Activated CD8-positive, alpha-beta memory T cell treated with anti-CD3 and anti-CD28 coated beads for 24 hours (primary cell): Measurements from ENCODE around the gene NFATC2.
"Not testable (repeated sequence)": the region's sequence is repeated elsewhere in the genome, so short reads cannot be mapped to it uniquely, and the experiment has no call there.

ENCODE experiments used
- DNase-seq: peaks from one replicate; pipeline ENCODE4 v3.0.0-alpha.2; 2020

Gene NFATC2

DNA sequence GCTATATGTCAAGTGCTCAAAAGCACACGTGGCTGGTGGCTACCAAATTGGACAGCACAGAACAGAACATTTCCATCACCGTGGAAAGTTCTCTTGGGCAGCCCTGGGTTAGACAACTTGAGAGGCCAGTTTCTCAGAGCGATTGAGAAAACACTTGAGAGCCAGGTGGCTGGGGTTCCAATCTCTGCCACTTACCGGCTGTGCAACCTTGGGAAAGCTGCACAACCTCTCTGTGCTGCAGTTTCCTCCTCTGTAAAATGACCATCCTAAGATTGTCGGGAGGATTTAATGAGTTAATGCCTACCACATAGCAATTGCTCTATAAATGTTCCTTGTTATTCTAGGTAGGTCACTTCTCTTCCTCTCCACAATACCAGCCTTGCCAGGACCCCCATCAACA lies 25.1 kb upstream of the NFATC2 start:
- DNase-seq: no peak

DNA sequence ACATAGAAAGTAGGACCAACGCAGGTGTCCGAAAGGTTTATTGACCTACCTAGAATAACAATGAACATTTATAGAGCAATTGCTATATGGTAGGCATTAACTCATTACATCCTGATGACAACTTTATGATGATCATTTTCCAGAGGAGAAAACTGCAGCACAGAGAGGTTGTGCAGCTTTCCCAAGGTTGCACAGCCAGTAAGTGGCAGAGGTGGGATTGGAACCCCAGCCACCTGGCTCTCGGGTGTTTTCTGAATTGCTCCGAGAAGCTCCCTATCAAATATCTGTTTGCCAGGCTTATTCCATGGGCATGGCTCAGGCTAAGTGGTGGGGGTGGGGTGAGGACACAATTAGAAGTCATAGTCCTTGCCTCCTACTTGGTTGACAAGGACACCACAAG lies 24.1 kb upstream of the NFATC2 start:
- DNase-seq: no peak

DNA sequence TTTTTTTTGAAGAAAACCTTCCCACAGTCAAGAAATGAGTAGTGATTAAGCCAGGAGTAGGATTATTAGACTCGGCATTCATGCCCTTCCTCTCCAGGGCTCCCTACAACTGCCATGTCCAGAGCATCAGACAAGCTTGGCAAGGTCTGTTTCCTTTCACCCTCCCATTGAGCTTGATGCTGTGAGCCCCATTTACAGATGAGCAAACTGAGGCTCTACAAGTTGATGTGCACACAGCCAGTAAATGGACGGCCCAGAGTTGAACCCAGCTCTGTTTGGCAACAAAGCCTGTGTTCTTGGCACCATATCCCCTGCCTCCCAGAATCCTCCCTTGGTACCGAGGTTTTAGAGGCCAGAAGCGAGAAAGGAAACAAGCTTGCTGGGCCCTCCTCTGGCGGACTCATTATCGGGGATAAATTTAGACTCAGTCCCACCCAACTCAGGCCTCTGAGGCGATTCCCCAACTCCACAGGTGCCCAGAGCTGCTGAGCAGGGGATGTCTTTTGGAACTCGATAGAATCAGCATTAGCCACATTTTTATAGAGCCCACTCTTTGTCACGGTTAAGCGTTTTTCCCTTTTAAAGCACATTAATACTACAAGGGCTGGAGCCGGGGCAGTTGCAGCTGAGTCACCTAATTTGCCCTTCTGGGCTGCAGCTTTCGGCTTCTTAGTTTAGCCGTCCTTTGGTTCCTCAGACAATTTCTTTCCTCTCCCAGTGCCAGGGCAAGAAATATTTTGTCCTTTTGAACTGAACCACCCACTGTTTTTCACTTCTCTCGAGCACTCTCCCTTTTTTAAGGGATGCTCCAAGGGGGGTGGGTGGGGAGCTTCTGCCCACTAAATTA lies 23.0 kb upstream of the NFATC2 start:
- DNase-seq: no peak

DNA sequence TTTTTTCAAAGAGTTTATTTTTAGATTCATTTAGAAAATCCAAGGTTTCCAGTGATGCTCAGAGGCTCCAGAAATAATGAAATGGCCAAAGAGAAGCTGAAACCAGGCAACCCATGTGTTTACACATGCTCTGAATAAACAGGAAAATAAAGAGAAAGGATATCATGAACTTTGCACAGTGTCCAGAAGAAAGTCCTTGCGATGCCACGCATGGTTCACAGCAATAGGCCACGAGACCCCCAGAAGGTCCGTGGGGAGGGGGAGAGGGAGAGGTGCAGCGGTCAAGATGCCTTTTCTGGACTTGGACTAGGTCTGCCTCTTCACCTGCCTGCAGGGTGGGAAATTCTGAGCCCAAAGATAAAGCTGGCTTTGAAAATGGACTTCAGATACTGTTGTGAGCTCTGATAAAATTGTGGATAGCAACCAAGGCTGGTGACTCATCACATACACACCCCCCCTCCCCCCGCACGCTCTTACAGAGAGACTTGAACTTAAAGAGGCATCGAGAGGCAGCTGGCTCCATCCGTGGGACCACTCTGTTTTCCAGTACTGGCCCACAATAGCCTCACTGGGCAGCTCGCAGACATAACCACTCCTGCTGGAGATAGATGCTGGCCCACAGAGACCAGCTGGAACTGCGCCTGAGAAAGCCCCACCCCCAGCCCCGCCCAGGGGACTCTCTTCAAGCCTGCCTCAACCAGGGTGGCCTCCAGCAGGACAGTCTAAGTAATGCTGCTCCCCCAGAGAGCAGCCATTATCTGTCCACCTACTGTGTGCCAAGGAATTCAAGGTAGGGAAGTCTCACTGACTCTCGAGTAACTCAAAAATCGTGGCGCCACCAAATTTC lies 21.2 kb upstream of the NFATC2 start:
- DNase-seq: peak; percentile 67

DNA sequence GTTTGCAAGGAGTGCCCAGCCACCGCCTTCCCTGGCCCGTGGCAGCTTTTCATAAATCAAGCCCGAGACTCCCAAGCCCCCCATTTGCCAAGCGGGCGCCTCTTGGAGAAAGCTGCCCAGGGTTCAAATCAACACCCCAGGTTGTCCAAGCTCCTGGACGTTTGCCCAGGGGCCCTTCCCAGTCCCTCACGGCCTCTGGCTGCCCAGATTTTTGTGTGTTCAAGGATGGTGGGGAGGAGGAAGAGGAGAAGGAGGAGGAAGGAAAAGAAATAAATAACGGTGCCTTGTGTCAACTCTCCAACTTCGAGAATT lies 20.6 kb upstream of the NFATC2 start:
- no peak for DNase-seq

DNA sequence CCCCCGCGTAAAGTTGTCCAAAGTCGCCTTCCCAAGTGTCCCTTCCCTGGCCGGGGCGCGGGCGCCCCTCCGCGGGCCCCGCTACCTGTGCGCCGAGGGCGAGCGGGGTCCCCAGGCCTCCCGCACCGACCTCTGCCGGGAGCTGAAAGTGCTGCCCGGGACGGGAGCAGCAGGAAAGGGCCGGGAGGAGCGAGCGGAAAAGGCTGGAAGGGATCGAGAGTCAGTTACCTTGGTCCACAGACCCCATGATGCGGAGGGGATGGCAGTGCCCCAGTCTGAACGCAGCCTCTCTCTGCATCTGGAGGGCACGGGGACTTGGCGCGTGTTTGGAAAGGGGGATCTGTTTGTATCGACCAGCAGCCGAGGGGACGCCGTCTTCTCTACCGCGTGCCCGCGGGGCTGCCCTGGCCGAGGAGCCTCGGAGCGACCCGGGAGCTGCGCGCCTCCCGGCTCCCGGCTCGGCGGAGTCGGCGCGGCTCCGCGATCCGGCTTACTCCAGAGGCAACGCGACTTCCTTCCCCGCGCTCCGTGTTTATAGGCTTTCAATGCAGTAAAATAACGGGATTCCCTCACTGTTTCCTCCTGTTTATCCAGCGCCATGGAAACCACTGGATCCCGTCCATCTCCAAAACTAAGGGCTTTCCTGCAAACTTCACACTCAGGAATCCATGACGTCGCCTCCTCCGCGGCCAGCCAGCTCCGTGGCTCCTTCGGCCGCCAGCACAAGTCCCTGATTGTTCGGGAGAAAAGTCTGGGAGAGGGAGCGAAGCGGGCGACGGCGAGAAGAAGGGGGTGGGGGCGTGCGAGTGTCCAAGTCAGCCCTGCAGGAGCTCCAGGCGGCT lies 20.0 kb upstream of the NFATC2 start:
- DNase-seq: peak; percentile 75

DNA sequence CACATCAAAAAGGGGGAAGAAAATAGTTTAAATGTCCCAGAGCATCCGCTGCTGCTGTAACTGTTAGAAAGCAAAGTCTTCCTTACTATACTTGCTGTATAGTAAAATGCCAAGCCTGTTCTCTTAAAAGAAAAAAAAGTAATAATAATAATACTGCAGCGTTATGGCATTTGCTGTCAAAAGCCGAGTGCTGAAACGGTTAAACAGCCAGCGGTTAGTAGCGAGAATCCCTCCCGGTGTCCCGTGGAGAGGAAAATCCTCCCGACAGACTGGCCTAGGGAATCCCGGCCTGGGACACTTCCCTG lies 19.5 kb upstream of the NFATC2 start:
- DNase-seq: no peak

DNA sequence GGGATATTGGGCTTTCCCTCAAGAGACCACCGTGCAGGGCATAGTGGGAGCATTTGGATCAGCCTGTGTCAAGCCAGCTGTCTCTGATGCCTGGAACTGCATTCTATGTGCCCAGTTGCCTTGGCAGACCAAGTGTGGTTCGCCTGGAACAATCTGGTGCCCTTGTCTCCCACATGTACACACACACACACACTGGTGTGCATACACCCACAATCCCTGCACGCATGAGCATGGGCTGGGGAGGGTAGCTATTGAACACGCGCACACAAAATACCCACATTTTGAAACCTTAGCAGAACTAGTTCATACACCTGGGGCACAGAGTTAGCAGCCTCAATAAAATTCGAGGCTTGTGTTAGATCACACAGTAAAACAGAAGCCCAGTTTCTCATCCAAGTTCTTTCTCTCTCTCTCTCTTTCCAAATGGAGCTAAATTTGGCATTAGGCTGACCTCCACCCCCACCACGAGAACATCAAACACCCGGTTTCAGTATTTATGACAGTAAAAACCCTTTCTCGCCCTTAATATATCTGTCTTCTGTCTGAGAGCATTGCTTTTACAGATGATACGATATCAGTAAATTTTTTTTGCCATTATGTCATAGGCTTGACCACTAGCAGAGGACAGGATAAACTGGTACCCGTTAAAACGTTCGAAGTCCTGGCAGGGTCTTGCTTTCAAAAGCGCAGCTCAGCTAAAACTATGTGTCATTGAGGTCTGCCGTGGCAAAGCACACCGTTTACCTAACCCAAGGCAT lies 18.2 kb upstream of the NFATC2 start:
- DNase-seq: no peak

DNA sequence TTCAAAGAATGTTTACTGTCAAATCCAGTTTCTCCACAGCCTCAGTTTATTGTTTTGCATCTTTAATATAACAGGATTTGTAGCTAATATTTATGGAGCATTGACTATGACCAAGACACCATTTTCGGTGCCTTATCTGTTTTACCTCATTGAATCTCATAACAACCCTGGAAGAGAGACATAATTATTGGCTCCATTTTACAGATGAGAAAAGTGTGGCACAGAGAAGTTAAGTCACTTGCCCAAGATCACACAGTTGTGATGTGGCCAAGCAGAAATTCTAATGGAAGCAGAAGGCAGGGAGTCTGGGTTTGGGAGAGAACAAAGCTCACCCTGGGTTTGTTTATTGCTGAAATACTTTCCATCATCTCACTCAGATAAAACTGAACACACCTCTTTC lies 17.5 kb upstream of the NFATC2 start:
- DNase-seq: no peak

DNA sequence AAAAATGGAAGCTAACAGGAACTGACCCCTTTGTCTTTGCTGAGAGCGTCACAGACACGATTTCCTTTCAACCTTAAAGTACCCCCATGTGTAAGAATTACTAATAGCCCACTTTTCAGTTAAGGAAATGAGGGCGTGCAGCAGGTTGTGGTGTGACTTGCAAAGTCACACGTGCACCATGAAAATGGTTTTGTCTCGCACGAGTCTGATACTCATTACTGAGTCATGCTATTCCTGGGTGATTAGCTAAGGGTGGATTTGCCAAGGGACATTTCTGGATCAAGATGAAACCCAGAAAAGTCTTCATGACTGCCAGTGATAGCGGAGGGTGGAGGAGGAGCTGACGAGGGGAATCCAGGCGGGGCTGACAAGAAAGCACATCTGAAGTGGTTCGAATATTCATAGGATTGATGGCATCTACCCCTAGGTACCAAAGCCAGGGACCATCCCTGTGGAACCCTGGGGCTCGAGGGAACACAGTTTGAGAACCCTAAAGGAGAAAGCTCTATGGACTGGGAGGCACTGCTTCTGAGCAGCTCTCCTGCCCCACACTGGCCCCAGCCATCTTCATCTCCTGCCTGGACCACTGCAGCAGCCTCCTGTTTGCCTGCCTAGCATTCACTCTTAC lies 12.1 kb upstream of the NFATC2 start:
- DNase-seq: peak; percentile 62

DNA sequence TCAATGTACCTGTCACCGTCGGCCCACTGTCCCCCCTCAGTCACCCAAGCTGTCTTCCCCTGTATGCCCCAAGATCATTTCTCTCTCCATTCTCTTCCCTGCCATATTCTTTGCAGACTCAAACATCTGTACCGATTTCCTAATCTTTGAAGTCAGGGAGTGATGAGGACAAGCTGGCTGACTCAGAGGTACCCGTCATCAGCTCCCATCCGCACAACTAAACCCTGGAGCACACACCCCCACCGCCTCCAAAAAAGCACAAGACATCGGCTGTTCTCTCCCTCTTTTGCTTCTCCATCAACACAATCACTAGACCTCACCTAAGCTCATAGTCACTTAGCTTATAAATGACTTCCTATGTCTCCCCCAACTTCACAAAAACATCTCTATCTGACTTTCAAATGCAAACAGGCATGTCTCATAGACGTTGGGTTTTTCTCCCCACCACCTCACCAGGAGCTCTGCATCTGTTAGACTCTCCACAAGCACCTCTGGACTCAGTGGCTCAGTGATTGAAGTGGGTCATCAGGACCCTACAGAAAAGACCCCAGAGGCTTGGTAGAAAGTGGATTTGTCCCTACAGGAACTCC lies 11.5 kb upstream of the NFATC2 start:
- no peak for DNase-seq

DNA sequence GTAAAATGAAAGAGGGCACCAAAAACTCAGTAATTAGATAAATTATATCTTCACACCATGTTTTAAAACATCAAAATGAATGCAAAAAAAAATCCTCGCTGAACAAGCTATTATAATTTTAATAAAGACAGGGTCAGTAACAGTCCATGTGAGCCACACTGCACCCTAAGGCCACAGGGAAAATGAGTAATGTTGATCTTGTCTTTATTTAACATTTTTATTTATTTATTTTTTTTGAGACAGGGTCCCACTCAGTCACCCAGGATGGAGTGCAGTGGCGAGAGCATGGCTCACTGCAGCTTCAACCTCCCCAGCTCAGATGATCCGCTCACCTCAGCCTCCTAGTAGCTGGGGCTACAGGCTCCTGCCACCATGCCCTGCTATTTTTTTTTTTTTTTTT lies 8.7 kb upstream of the NFATC2 start:
- DNase-seq: no peak

DNA sequence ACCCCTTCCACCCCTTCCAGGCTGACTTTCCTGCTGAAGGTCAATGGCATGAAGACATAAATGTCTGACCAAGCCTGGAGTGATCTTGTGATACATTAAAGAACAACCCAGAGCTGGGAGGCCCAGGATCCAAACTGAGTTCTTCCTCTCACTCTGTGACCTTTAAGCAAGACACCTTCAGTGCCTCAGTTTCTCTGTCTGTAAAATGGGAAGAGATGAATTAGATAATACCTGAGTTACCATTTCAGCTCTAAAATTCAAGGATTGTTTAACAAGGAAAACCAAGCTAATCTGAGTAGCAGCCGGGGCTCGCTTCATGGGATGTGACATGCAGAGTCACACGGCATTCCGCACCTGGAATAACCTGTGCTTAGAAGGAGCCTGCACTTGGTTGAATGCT lies 7.0 kb upstream of the NFATC2 start:
- no peak for DNase-seq

DNA sequence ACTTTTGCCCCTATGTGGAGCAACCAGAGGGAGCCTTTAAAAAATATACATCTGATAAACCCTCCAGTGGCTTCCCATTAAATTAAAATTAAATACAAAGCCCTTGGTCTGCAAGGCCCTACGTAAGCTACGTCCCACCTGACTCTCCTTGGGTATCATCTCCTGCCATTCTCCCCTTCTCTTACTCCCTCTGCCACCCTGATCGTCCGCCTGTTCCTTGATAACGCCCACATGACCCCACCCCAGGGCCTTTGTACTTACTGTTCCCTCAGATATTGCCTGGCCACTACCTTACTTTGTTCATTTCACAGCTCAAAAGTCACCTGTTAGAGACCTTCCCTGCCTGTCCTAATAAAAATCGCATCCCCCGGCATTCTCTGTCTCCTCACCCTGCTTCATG lies 5.4 kb upstream of the NFATC2 start:
- no peak for DNase-seq

DNA sequence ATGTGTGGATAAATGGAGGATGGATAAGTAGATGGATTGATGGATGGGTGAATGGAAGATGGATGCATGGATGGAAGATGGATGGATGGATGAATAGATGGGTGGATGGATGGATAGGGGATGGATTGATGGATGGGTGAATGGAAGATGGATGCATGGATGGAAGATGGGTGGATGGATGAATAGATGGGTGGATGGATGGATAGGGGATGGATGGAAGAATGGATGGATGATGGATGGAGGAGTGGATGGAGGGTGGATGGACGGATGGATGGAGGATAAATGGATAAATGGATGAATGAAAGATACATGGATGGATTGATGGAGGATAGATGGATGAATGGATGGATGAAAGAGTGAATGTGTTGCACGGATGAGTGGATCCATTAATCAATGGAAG lies 3.0 kb upstream of the NFATC2 start:
- DNase-seq: no peak

DNA sequence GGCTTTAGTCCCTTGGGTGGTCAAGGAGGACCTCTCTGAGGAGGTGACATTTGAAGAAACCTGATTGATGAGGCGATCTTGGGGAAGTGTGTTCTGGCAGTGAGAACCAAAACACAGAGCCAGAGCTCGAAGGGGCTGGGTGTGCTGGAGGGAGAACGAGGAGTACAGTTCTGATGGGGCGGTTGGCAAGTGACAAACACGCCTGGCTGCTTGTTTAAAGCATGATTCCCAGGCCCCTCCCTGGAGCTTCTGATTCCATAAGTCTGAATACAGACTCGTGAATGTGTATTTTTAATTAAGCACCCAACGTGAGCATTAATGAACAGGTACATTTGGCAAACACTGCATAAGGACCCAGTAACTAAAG lies 886 bp upstream of the NFATC2 start:
- no peak for DNase-seq

DNA sequence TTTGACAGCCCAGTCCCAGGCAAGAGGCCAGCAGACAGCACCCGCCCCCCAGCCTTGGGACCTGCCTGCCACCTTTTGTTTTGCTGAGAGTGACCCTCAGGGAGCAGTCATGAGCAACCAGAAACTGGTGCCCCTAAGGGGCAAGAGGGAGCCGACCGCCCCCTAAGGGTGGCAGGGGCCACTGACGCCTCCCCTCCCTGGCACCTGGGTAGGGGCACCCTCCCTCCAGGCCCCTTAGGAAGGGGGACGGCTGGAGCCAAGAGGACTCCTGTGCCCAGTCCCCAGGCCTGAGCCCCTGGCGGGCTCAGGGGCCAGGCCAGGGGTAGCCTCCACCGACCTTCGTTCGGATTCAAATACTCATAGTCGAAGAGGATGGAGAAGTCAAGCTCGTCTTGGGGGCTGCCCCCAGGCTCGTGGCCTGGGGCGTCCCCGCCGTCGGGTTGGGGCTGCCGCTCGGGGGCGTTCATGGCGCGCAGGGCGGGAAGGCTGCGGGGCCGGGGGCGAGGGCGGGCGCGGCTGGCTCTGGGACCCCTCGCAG lies 417 bp downstream of the NFATC2 start:
- peak; percentile 87 for DNase-seq

DNA sequence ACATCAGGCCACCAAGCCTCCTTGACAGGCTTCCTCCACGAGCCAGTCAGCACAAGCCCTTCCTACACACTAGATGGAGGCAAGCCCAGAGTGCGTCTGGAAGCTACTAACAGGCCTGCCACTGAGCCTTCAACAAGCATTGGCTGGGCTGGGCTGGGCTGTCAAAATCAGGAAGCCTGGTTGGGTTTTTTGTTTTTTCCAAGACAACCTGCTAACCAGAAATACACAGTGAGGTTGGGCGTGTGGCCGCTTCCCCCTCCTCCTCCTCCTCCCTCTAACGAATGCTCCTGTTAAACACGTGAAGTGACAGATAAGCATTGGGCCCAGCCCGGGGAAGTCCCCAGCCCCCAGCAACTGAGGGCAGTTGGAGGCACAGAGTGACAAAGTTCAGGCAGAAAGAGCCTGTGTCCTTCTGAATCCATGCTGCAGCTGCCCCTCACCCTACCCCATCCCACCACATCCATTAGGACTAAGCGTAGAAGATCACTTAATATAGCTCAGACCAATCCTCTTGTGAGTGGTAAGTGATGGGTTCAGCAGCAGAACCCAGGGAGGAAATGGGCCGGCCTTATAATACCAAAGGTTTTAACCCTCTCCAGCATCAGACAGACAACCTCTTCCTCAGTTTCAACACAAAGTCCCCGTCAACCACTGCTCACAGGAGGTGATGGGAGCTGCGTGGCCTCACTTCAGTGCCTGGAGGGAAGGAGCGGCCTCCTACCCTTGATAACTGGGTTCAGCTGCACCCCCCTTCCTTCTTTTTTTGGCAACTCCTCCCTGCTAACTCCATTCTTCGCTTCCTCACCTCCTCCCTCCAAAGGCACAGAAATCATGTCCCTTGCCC lies 1.1 kb downstream of the NFATC2 start:
- peak; percentile 89 for DNase-seq

DNA sequence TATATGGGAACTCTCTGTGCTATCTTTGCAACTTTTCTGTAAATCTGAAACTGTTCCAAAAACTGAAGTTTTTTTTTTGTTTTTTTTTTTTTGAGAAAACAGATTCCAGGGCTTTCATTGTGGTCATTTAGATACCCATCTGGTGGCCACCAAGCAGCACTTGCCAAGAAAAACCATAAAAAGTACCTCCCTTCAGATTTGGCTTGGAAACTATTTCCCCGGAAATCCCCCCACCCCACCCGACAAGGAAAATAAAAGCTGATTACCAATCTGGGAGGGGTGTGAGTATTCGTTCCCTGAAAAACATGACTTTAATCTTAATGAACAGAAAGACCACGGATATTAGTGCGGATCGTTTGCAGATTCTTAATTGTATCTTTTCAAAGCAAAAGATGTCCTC lies 1.9 kb downstream of the NFATC2 start:
- DNase-seq: no peak

DNA sequence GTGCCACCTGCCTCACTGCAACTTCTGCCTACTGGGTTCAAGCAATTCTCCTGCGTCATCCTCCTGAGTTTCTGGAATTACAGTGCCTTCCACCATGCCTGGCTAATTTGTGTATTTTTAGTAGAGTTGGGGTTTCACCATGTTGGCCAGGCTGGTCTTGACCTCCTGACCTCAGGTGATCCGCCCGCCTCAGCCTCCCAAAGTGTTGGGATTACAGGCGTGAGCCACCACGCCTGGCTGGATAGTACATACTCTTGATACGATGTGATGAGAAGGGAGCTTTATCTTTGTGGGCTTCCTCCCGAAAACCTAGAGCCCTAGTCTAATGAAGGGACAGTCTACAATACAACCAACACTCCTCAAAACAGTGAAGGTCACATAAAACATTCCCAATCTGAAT lies 2.4 kb downstream of the NFATC2 start:
- not testable (repeated sequence) for DNase-seq
